ENCODE results near the gene BCAR3.

Gene BCAR3

GRCh38 chr1:93714356-93714755, 32.7 kb upstream of the BCAR3 start:
- Mint-ChIP-seq H3K9me3 (peaks cover 8% of the 10 kb centered on the region), H3K36me3 (ENCODE audit: low read depth) (peaks cover 5% of the 10 kb centered on the region), H3K4me3 (no peak overlapping the region), H3K4me1 (ENCODE audit: low read depth) (peaks cover 41% of the 10 kb centered on the region), H3K27ac (no peak overlapping the region), H3K27me3 (ENCODE audit: low read depth) (peaks cover 21% of the 10 kb centered on the region)

DNA sequence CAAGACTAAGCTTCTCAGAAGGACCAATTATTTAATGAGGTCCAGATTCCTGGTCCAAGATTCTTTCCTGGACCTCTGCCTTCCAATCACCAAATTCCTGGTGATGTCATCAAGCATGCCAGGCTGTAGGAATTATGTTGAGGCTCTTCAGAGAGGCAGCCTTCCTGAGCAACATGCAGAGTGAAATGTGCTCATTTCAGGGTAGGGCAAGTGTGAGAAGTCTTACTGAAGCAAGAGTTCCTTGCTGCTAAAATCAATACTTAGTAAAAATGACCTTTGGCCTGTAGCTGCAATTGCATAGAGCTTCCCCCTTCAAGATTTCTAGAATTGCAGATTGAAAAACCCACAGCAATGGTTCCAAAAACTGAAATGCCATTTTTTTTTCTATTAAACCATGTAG, 31.7 kb upstream of the BCAR3 start:
- Mint-ChIP-seq H3K27ac (no peak overlapping the region), H3K9me3 (peaks cover 8% of the 10 kb centered on the region), H3K27me3 (ENCODE audit: low read depth) (peaks cover 23% of the 10 kb centered on the region), H3K4me1 (ENCODE audit: low read depth) (peaks cover 51% of the 10 kb centered on the region), H3K4me3 (no peak overlapping the region), H3K36me3 (ENCODE audit: low read depth) (peaks cover 6% of the 10 kb centered on the region)

GRCh38 chr1:93712741-93713140, 31.1 kb upstream of the BCAR3 start:
- Mint-ChIP-seq H3K27ac (no peak overlapping the region), H3K36me3 (ENCODE audit: low read depth) (peaks cover 6% of the 10 kb centered on the region), H3K4me1 (ENCODE audit: low read depth) (peaks cover 57% of the 10 kb centered on the region), H3K9me3 (peaks cover 8% of the 10 kb centered on the region), H3K4me3 (peak overlapping the region; percentile 9), H3K27me3 (ENCODE audit: low read depth) (peaks cover 23% of the 10 kb centered on the region)

- no peak overlapping the region for H3K27ac Mint-ChIP-seq
- no peak overlapping the region for H3K4me3 Mint-ChIP-seq
- no peaks in the 10 kb centered on the region for H3K9me3 Mint-ChIP-seq
- peaks cover 23% of the 10 kb centered on the region for H3K27me3 Mint-ChIP-seq (ENCODE audit: low read depth)
- peaks cover 48% of the 10 kb centered on the region for H3K4me1 Mint-ChIP-seq (ENCODE audit: low read depth)
- peaks cover 2% of the 10 kb centered on the region for H3K36me3 Mint-ChIP-seq (ENCODE audit: low read depth)
Measured at GRCh38 chr1:93710499-93711453, 29.1 kb upstream of the BCAR3 start.

- Mint-ChIP-seq H3K27ac (peak overlapping the region; percentile 17), H3K4me3 (no peak overlapping the region), H3K27me3 (ENCODE audit: low read depth) (peaks cover 28% of the 10 kb centered on the region), H3K9me3 (no peaks in the 10 kb centered on the region), H3K4me1 (ENCODE audit: low read depth) (peaks cover 33% of the 10 kb centered on the region), H3K36me3 (ENCODE audit: low read depth) (peaks cover 2% of the 10 kb centered on the region)
Measured at GRCh38 chr1:93708734-93709481, 27.3 kb upstream of the BCAR3 start.

DNA sequence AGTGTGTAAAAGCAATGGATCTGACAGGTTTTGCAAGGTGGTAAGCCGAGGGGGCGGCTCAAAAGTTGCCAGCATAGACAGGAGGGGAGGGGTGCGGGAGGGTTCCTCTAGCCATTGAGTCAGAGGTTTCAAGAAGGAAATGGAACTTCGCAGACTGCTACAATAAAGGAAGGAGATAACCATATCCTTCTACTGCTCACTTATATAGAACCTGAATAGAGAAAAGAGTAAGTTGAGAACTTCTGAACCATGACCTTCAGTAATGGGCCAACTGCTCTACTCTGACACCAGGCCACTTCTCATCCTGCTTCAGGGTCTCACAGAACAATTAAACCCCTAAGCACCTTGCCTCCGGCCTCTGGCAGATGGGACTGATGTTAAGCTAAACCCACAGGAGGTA, 26.3 kb upstream of the BCAR3 start:
- Mint-ChIP-seq H3K9me3 (no peaks in the 10 kb centered on the region), H3K36me3 (ENCODE audit: low read depth) (peaks cover 2% of the 10 kb centered on the region), H3K27me3 (ENCODE audit: low read depth) (peaks cover 28% of the 10 kb centered on the region), H3K4me3 (no peak overlapping the region), H3K27ac (no peak overlapping the region), H3K4me1 (ENCODE audit: low read depth) (peaks cover 30% of the 10 kb centered on the region)

GRCh38 chr1:93705892-93706500, 24.4 kb upstream of the BCAR3 start:
- H3K36me3 Mint-ChIP-seq (ENCODE audit: low read depth): peaks cover 2% of the 10 kb centered on the region
- H3K4me3 Mint-ChIP-seq: no peak overlapping the region
- H3K27me3 Mint-ChIP-seq (ENCODE audit: low read depth): peaks cover 13% of the 10 kb centered on the region
- H3K4me1 Mint-ChIP-seq (ENCODE audit: low read depth): peaks cover 19% of the 10 kb centered on the region
- no peak overlapping the region for H3K27ac Mint-ChIP-seq
- no peaks in the 10 kb centered on the region for H3K9me3 Mint-ChIP-seq

GRCh38 chr1:93704052-93704451, 22.4 kb upstream of the BCAR3 start:
- no peak overlapping the region for H3K4me3 Mint-ChIP-seq
- H3K36me3 Mint-ChIP-seq (ENCODE audit: low read depth): no peaks in the 10 kb centered on the region
- no peak overlapping the region for H3K27ac Mint-ChIP-seq
- H3K4me1 Mint-ChIP-seq (ENCODE audit: low read depth): peaks cover 15% of the 10 kb centered on the region
- H3K27me3 Mint-ChIP-seq (ENCODE audit: low read depth): peaks cover 5% of the 10 kb centered on the region
- H3K9me3 Mint-ChIP-seq: no peaks in the 10 kb centered on the region

DNA sequence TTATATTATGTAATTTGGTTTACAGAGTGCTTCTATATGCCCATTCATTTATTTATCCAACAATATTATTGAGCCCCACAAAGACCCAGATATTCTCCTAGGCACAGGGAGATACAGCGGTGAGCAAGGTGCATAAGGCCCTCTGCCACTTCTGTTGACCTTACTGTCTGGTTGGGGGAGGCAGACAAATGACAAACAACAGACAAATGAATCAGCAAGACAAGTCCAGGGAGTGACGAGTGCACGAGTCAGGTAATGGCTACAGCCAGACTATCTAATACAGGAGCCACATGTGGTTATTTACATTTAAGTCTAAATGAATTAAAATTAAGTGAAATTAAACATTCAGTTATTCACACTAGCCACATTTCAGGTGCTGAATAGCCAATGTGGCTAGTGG, 22.0 kb upstream of the BCAR3 start:
- Mint-ChIP-seq H3K4me3 (no peak overlapping the region), H3K4me1 (ENCODE audit: low read depth) (peaks cover 11% of the 10 kb centered on the region), H3K27me3 (ENCODE audit: low read depth) (peaks cover 5% of the 10 kb centered on the region), H3K27ac (no peak overlapping the region), H3K36me3 (ENCODE audit: low read depth) (no peaks in the 10 kb centered on the region), H3K9me3 (no peaks in the 10 kb centered on the region)

DNA sequence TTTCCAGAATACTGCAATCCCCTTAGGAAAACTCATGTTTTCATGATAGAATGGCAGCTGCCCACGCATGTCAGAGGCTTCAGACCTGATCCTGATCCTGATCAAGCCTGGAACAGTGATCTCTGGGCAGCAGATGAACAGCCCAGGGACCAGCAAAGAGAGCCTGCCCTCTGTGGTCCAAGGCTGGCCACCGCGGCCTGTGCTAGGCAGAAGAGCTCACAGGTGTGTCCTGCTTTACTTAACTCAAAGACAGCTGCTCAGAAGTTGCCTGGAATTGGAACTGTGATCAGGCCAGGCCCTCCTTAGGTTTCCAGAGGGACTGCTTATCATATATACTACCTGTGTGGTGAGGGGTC, 21.2 kb upstream of the BCAR3 start:
- no peak overlapping the region for H3K4me3 Mint-ChIP-seq
- no peaks in the 10 kb centered on the region for H3K36me3 Mint-ChIP-seq (ENCODE audit: low read depth)
- peaks cover 5% of the 10 kb centered on the region for H3K27me3 Mint-ChIP-seq (ENCODE audit: low read depth)
- no peaks in the 10 kb centered on the region for H3K9me3 Mint-ChIP-seq
- no peak overlapping the region for H3K27ac Mint-ChIP-seq
- H3K4me1 Mint-ChIP-seq (ENCODE audit: low read depth): peaks cover 2% of the 10 kb centered on the region

DNA sequence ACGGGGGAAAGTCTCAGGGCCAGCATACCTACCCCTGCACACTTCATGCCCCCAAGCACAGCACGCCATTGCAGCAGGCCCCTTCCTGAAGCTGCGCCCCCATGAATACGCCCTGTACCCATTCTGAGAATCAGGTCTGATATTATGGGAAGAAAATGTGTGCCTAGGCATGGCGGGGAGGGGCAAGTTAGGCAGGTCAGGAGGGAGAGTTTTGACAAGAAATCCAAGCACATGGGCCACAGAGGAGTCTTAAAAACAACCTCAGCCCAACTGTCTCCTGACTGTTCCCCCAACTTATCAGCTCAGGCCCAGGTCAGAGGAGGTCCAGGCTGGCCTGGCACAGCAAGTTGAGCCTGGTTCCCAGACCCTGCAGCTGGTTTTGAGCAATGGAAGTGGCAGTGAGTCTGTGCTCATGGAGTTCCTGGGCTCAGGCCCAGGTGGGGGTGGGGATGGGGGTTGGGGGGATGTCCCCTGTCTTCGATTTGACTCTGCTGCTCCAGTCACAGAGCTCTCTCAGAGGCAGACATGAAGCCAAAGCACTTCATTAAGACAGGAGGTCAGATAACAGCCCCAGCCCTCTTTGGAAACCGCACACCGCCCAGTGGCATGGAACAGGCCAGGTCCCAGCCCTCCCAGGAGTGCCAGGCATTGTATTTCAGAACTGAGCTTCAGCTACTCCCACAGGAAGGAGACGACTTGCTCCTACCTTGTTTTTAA, 20.6 kb upstream of the BCAR3 start:
- Mint-ChIP-seq H3K27ac (no peak overlapping the region), H3K9me3 (no peaks in the 10 kb centered on the region), H3K27me3 (ENCODE audit: low read depth) (peaks cover 5% of the 10 kb centered on the region), H3K4me3 (no peak overlapping the region), H3K36me3 (ENCODE audit: low read depth) (no peaks in the 10 kb centered on the region), H3K4me1 (ENCODE audit: low read depth) (no peaks in the 10 kb centered on the region)

- H3K27me3 Mint-ChIP-seq (ENCODE audit: low read depth): peaks cover 5% of the 10 kb centered on the region
- no peaks in the 10 kb centered on the region for H3K36me3 Mint-ChIP-seq (ENCODE audit: low read depth)
- H3K27ac Mint-ChIP-seq: no peak overlapping the region
- no peaks in the 10 kb centered on the region for H3K4me1 Mint-ChIP-seq (ENCODE audit: low read depth)
- H3K4me3 Mint-ChIP-seq: no peak overlapping the region
- H3K9me3 Mint-ChIP-seq: no peaks in the 10 kb centered on the region
Measured at GRCh38 chr1:93701629-93702028, 20.0 kb upstream of the BCAR3 start.

DNA sequence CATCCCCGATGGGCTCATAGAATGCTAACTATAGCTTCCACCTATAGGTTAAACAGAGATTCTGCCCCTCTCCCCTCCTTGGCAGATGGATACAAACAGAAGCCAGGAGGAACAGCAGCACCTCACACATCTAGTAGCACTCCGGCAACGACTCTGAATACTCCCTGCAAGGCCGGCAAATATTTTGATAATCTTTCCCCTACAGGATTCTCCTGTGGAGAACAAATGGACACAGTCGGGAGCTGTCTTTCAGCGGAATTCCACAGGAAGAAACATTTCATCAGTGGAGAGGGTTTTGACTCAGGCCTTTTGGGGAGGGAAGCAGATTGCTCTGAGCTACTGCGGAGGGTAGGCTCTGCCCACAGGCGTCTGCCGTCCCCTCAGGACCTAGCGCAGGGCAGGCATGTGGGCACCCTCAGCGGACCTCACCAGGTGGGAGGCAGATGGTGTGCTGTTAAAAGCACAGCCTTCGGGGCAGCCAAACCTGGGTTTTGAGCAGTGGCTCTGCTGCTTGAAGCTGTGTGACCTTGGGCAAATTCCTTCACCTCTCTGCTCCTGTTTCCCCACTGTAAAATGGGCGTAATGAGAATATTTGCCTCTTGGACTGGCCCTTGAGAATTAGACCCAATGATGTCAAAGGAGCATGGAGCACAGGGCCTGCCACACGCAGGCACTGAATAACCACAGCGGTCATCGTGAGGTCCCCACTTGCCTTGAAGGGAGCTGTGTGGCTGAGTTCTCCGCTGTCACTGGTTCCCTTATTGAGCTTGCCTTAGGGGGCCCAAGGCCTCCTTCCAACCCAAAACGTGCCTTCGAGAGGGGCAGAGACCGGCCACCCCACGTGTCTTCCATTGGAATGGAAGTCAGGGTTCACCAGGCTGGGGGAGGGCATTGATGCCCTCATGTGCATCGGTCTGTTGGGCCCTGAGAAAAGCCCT, 19.2 kb upstream of the BCAR3 start:
- no peak overlapping the region for H3K4me3 Mint-ChIP-seq
- no peaks in the 10 kb centered on the region for H3K36me3 Mint-ChIP-seq (ENCODE audit: low read depth)
- no peaks in the 10 kb centered on the region for H3K9me3 Mint-ChIP-seq
- H3K4me1 Mint-ChIP-seq (ENCODE audit: low read depth): no peaks in the 10 kb centered on the region
- H3K27me3 Mint-ChIP-seq (ENCODE audit: low read depth): peaks cover 5% of the 10 kb centered on the region
- no peak overlapping the region for H3K27ac Mint-ChIP-seq

Data from T-helper 1 cell treated with Interleukin-12 subunit alpha and Interleukin-12 subunit beta and Interleukin-4 antibody, amounts not matched to agents 30 μg/mL and 1 μg/mL, for 36 hours (primary cell).